ENCODE measurements around the gene CDX2.

- TF ChIP-seq MXI1 (conservative IDR thresholded peaks at IDR 0.05; ENCODE audit: poor library complexity, severe bottlenecking) = no peak
- no peak for TF ChIP-seq CTCF (IDR thresholded peaks at IDR 0.05; ENCODE audit: poor library complexity, severe bottlenecking)
- TF ChIP-seq REST (IDR thresholded peaks at IDR 0.05; ENCODE audit: borderline replicate concordance) = no peak
- peak; percentile 92 for TF ChIP-seq EZH2 (IDR thresholded peaks at IDR 0.05; ENCODE audit: borderline replicate concordance, insufficient read depth, low read length, poor library complexity, severe bottlenecking)
- TF ChIP-seq TAF1 (IDR thresholded peaks at IDR 0.05; ENCODE audit: low read depth) = no peak
- TF ChIP-seq EP300 (conservative IDR thresholded peaks at IDR 0.05; ENCODE audit: poor library complexity, severe bottlenecking) = no peak
- TF ChIP-seq POLR2AphosphoS5 (IDR thresholded peaks at IDR 0.05) = no peak
- no peak for TF ChIP-seq RAD21 (conservative IDR thresholded peaks at IDR 0.05)
- TF ChIP-seq SMC3 (conservative IDR thresholded peaks at IDR 0.05; ENCODE audit: poor library complexity) = no peak
Measured at GRCh38 chr13:27920677-27921420, 48.3 kb downstream of the CDX2 start.

Data from neural cell (in vitro differentiated cells).